HG03097 (cell line): ENCODE data around the gene BIRC7.

Experiments
- ATAC-seq: cut with Tn5 transposase; IDR thresholded peaks from one replicate; pipeline ENCODE4 v1.9.1; 2021; ENCODE audit not compliant: unreplicated experiment, low FRiP score

BIRC7 gene

DNA sequence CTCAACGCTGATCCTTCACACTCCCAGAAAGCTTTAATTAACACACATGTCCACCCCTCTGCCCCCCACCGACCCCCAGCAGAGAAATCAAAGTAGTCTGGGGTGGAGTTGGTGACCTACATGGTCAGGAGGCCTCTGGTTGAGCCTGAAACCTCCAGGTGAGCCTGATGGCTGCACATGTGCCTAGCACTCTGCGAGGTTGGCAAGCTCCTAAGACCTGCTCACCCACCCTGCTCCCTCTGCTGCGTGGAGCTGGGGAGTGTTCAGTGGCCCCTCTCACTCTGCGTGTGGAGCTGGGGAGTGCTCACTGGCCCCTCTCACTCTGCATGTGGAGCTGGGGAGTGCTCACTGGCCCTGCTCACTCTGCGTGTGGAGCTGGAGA, 11.9 kb upstream of the BIRC7 start:
- no peak for ATAC-seq

DNA sequence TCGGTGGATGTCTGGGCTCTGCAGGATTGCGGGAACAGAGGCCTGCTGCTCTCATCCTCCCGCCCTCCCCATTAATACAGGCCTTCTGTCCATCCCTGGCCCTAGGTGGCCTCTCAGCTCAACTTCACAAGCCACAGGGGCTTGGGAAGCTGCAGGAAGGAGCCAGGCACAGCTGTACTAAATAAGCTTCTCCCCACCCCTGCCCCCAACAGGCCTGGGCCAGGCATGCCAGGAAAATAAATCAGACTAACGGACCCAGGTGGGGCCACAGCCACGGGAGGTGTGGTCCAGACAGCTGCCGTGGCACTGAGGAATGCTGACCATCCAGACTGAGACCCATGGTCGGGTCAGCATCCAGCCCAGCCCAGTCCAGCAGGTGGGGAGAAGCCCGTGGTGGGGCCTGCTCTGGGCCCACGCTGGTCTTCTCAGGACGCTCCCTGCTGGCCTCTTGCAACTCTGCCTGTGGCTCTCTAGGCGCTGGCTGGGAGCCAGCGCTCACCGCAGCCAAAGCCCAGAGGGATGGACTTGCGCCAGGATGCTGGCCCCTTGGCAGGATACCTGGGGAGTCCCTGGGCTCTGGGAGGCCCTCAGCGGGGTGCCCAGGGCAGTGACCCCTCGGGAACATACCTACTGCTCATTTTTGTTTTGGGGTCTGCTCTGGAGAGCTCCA, 11.2 kb upstream of the BIRC7 start:
- no peak for ATAC-seq

DNA sequence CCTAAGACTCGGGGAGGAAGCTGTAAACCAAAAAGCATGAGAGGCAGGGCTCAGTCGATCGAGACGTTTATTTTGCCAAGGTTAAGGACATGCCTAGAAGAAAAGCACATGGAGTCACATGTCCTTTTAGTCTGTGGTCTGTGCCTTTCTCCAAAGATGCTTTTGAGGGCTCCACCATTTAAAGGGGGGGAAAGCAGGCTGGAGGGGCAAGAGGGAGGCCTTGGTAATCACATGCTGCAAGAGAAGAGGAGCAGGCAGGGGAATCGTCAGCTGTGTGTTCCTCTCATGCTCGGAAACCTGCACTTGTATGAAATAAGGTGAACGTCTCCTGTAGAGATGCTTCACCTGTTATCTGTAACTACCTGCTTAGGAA, 10.6 kb upstream of the BIRC7 start:
- ATAC-seq: no peak

DNA sequence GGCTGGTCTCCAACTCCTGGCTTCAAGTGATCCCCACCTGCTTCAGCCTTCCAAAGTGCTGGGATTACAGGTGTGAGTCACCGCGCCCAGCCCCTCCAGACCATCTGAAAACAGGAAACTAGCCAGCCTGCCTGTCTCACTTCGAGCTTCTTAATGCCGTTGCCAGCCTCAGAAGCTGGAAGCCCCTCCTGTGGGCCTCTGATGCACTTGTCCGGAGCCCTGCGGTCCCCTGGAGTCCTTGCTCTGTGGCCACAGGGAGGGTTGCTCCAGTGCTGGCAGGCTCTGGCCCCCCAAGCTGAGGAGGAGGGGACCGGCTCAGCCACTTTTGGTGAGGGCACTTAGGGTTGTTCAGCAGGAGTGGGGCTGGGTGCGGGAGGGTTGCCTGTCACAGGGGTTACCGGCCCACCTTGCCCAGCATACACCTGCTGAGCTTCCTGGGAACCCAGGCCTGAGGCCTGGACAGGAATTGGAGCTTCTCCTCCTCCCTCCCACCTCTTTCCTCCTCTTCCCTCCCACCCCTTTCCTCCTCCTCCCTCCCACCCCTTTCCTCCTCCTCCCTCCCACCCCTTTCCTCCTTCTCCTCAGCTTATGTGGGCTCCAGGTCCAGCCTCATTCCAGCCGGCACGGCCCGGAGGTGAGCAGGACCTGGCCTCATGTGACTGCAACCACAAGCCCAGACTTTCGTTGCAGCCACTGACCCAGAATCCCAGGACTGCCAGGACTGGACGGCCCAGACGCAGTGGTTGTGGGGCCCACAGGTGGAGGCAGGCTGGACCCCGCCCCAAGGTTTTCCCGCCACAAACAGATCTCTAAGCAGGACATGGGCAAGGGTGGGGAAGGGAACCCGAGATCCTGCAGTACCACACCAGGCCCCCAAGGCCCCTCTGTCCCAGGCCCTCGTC, 9.4 kb upstream of the BIRC7 start:
- no peak for ATAC-seq

DNA sequence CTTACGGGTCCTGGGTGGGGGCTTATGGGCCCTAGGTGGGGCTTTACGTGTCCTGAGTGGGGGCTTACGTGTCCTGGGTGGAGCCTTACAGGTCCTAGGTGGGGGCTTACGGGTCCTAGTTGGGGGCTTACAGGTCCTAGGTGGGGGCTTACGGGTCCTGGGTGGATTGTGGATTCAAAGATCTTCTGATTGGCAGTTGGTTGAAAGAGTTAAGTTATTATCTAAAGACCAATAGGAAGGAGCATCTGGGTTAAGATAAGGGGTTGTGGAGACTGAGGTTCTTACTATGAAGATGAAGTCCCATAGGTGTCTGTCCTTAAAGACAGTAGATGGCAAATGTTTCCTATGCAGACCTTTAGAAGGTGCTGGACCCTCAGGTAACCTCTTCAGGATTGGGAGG, 8.4 kb upstream of the BIRC7 start:
- ATAC-seq: no peak

DNA sequence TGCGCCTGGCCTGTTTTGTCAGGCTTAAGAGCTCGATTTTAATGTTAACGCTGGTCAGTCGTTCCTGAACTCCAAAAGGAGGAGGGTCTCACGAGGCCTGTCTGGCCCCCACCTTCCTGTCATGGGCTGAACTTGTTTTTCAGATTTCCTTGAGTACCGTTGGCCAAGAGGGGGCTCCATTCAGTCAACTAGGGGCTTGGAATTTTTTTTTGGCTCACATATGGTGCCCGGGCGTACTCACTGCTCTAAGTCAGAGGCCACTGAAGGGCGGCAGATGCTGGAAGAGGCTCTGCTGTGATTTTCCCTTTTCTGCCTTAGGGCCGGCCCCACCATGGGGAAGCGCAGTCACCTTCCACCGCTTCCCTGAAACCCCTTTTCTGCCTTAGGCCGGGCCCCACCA, 6.9 kb upstream of the BIRC7 start:
- no peak for ATAC-seq

DNA sequence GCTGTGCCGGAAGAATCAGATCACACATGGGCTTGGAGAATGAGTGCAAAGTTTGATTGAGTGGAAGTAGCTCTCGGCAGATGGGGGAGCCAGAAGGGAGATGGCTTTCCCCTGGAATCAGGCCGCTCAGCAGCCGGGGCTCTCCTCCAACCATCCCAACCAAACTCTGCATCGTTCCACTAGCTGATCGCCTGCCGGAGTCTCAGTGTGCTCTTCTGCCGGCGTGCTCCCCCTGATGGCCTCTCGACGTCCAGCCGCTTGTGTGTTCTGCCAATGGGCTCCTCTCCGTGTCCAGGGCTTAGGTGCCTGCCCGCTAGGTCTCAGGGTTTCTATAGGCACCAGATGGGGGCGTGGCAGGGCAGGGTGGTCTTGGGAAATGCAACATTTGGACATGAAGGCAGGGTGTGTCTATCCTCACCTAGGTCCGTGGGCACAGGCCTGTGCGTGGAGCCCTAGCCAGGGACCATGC, 4.9 kb upstream of the BIRC7 start:
- no peak for ATAC-seq

DNA sequence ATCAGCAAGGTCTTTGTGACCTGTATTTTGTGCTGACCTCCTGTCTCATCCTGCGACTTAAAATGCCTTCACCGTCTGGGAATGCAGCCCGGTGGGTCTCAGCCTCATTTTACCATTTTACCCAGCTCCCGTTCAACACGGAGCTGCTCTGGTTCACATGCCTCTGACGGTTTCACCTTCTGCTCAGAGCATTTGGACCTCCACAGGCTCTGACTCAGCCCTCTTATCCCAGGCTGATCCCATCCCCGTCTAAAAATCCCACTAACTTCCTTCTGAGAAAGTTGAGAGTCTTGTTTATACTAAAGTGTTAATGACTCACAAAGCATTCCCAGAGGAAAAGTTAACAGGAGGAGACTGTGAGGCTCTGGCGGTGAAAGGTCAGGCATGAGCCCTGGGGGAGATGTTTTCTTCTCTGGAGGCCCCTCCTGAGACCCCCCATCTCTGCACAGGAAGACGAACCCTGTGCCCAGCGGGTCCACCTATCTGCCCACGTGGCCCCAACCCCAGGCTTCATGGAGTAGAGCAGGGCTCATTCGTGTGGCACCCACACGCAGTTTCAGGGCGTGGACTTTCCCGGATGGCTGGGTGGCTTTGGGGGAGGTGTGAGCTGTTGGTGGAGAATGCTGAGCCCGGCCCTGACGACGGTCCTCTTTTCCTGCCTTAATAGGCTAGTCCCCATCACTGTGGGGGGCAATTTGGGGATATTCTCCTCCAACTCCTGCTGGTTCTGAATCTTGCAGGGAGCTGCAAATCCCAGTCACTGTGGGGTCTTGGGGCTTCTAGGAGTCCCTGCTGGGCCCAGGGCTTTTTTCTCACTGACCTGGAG, 3.3 kb upstream of the BIRC7 start:
- no peak for ATAC-seq

DNA sequence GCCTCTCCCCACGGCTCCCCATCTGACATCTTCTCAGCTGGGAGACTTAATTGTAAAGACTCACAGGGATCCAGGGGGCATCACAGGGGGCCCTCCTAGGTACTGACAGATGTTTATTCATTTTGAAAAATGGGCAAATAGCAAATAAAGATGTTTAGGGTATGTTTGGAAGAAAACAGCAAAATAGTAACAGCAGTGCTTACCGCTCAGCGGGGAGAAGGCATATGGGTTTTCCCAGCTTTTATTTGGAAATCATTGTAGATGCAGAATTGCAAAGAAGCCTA, 2.7 kb upstream of the BIRC7 start:
- ATAC-seq: no peak

DNA sequence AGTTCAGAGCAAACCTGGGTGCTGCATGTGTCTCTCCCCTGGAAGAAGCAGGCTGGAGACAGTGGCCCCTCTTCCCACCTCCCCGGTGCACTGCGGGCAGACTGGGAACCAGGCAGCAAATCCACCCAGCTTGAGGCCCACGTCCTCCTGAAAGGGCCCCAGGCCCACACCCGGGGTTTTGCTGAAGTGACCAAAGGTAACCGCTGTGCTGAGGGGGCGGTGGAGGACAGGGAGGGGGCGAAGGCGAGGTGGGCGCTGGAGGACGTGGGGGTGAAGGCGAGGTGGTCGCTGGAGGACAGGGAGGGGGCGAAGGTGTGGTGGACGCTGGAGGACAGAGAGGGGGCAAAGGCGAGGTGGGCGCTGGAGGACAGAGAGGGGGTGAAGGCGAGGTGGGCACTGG, 1.8 kb upstream of the BIRC7 start:
- no peak for ATAC-seq

DNA sequence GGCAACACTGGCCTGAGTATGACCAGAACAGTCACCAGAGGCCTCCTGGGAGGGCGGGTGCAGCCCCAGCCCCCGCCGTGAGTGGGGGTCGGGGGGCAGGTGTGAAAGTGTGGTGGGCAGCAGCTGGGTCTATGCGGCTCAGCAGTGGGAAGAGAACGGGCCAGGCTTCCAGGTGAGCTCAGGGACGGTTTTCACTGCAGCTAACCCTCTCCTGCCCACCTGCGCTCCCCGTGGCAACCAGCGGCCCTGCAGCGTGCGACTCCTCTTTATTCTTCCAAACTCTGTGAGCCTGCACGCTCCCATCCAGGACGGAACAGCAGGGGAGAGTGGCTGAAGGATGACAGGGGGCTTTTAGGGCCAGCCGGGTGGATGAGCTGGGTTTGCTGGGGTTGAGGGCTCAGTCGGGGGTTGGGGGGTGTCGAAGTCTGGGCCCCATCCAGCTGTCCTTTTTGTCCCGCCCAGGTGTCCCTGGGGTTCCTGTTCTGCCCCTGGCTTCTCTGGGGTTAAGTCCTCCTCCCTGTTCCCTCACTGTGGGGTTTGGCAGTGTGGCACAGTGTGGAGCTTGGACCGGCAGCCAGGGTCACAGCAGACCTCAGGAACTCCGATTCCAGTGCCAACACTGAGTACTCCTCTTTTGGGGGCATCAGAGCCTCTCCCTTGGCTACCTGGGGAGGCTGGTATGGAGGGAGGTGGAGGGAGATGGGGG, 859 bp upstream of the BIRC7 start:
- ATAC-seq: no peak

DNA sequence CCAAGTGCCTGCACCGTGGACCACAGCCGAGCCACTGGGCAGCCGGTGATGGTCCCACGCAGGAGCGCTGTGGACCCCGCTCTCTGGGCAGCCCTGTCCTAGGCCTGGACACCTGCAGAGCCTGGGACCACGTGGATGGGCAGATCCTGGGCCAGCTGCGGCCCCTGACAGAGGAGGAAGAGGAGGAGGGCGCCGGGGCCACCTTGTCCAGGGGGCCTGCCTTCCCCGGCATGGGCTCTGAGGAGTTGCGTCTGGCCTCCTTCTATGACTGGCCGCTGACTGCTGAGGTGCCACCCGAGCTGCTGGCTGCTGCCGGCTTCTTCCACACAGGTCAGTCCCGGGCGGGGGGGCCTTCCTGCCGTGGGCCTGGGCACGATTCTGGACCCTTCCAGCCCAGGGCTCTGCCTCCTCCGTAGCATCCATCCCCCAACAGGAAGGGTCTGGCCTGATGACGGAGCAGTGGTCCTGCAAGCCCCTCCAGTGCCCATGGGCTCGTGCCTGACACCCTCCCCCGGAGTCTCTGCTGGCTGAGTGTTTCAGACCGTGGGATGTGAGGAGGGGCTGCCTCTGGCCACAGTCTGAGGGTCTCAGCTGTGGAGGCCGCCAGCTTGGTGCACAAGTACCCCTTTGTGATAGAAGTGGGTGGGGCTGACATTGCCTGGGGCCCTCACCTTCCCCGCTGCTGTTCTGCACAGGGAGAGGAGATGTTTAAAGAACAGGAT, 572 bp downstream of the BIRC7 start:
- no peak for ATAC-seq

DNA sequence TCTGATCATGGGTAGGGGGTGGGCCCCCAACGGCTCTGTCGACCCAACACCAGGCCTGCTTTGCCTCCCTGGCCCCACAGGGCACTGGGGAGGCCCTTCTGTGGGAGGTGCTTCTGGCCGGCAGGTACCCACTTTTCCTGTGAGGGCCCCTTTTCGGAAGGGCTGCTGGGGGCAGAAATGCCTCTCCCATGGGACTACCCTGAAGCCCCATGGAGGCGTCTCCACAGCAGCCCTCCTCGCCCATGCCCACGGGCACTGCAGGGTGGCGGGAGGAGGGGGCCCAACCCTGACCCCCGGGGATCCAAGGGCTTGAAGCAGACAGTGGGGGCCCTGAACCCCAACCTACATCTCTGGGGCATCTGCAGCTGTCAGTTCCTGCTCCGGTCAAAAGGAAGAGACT, 2.3 kb downstream of the BIRC7 start:
- no peak for ATAC-seq

DNA sequence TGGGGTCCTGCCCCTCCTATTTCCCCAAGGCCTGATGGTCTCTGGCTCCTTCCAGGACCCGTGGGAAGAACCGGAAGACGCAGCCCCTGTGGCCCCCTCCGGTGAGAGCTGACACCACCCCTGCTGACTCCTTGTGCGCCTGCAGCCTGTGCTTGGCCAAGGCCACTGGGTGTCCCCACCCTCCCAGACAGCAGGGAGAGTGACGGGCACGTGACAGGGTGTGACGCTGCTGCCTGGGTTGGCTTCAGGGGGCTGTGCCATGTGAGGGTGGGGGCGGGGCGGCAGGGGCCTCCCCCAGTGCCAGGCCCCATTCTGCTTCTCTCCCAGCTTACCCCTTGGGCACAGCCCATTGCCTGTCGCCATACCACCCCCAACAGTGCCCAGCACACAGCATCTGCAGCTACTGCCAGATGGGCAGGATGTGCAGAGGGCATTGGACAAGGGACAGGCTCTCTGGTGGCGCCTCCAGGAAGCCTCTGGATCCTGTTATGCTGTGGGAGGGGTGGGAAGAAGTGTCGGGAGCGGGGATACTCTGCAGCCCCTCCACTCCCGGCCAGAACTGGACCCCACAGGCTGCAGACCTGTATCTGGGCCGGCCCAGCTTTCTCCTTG, 2.9 kb downstream of the BIRC7 start:
- no peak for ATAC-seq

DNA sequence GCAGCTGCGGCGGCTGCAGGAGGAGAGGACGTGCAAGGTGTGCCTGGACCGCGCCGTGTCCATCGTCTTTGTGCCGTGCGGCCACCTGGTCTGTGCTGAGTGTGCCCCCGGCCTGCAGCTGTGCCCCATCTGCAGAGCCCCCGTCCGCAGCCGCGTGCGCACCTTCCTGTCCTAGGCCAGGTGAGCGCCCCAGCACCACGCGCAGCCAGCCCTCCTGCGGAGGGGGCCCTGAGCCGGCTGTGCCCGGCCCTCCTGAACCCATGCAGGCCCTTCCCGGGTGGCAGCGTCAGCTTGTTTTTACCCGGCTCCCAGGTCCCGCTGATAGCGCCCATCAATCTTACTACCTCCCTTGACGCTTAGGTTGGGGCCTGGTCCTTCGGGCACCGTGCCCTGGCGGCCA, 3.7 kb downstream of the BIRC7 start:
- no peak for ATAC-seq

DNA sequence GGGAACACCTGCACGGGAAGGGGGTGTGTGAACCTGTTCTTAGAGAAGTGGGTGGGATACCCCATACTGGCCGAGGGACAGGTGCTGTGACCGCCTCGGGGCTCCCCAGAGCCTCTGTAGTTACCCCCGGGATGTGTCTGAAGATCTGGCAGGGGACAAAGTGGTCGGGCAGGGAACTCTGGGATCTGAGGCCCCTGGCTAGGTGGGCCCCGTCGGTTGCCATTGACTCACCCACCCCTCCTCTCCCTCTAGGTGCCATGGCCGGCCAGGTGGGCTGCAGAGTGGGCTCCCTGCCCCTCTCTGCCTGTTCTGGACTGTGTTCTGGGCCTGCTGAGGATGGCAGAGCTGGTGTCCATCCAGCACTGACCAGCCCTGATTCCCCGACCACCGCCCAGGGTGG, 4.3 kb downstream of the BIRC7 start:
- no peak for ATAC-seq

DNA sequence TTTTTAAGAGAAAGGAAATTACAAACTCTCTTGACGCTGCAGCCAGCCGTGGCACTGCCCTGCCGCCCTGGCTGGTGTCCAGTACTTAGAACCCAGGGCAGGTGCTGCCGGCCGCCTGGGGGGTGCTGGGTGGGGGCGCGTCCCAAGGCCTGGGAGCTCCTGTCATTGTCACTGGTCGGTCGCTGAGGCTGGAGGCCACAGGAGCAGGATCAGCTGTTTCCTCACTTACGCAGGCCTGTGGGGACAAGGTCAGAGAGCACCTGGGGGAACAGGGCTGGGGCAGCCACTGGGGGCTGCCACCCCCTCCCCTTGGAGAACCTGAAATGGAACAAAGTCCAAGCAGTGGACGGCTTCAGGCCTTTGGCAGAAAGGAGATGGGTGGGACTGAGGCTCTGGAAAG, 5.6 kb downstream of the BIRC7 start:
- ATAC-seq: no peak

DNA sequence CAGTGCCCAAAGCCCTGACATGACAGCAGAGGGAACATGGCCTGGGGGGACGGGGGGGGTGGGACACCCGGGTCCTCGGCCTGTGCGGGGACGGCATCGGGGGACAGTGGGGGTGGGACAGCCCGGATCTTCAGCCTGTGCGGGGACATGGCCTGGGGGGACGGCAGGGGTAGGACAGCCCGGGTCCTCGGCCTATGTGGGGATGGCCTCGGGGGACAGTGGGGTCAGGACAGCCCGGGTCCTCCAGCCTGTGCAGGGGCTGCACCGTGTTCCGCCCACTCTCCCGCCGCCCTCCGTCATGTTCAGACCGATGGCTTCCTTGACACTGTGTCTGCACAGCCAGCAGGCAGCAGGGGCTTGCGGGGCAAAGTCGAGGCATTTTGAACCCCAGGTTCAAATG, 7.0 kb downstream of the BIRC7 start:
- ATAC-seq: no peak

DNA sequence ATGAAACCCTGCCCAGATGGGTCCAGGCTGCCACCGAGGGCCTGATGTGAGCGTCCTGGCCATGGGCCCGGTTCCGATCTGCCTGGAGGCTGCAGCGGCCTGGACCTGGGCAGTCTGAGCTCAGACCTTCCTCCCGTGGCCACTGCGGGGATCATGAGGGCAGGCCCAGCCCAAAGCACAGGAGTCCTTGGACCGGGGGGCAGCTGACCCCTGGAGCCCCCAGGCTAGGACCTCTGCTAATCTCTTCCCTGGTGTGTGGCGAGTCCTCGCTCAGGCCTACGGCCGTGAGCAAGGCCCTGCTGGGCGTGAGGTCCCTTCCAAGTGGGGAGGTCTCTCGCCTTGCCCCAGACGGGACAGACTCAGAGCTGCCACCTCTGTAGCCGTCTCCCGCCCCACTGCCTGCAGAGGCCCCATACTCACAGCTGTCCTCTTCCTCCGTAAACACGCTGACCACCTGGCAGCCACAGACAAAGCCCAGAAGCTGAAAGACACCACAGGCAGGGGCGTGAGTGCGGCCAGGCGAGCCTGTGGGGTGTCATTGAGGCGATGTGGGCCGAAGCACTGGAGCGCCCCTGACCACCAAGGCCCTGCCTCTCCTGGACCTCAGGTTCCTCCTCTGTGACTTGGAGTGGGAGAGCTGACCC, 8.0 kb downstream of the BIRC7 start:
- no peak for ATAC-seq
